ENCODE data around the gene NFAT5.
"Not testable (repeated sequence)": the region's sequence is repeated elsewhere in the genome, so short reads cannot be mapped to it uniquely, and the experiment has no call there.

NFAT5 gene

DNA sequence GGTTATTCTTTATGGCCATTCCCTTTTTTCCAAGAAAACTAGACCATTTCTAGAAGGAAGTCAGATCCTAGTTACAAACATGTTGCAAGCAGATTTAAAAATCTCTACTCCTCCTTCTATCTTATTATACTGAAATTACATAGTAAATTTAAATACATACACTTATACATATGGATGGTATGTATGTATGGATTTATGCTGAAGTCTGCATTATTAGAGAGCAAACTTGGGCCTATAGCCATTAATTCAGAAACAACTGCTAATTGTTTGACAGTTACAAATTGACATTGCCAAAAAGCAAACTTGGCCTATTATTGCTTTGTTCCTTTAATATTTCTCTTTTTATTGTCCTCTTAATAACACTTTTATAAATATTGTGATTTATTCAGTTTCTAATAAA is 67.1 kb downstream of the NFAT5 start:
- Histone ChIP-seq H3K27ac (no peak overlapping the region), H3K4me3 (no peak overlapping the region)
- no peak for DNase-seq (ENCODE audit: low spot score)
- TF ChIP-seq, protein P1, sequence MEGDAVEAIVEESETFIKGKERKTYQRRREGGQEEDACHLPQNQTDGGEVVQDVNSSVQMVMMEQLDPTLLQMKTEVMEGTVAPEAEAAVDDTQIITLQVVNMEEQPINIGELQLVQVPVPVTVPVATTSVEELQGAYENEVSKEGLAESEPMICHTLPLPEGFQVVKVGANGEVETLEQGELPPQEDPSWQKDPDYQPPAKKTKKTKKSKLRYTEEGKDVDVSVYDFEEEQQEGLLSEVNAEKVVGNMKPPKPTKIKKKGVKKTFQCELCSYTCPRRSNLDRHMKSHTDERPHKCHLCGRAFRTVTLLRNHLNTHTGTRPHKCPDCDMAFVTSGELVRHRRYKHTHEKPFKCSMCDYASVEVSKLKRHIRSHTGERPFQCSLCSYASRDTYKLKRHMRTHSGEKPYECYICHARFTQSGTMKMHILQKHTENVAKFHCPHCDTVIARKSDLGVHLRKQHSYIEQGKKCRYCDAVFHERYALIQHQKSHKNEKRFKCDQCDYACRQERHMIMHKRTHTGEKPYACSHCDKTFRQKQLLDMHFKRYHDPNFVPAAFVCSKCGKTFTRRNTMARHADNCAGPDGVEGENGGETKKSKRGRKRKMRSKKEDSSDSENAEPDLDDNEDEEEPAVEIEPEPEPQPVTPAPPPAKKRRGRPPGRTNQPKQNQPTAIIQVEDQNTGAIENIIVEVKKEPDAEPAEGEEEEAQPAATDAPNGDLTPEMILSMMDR (IDR thresholded peaks at IDR 0.05) = no peak

- TF ChIP-seq, protein P1 (IDR thresholded peaks at IDR 0.05) = no peak
- DNase-seq (ENCODE audit: low spot score) = no peak
- Histone ChIP-seq H3K4me3 (no peak overlapping the region), H3K27ac (no peak overlapping the region)
Observed at GRCh38 chr16:69633375-69633774, 67.6 kb downstream of the NFAT5 start.

GRCh38 chr16:69636563-69637146 is 70.9 kb downstream of the NFAT5 start:
- H3K4me3 ChIP-seq; DNase-seq (ENCODE audit: low spot score); H3K27ac ChIP-seq: not testable (repeated sequence)

- DNase-seq (ENCODE audit: low spot score); H3K4me3 ChIP-seq; H3K27ac ChIP-seq: not testable (repeated sequence)
Observed at GRCh38 chr16:69637206-69637865, 71.6 kb downstream of the NFAT5 start.

DNA sequence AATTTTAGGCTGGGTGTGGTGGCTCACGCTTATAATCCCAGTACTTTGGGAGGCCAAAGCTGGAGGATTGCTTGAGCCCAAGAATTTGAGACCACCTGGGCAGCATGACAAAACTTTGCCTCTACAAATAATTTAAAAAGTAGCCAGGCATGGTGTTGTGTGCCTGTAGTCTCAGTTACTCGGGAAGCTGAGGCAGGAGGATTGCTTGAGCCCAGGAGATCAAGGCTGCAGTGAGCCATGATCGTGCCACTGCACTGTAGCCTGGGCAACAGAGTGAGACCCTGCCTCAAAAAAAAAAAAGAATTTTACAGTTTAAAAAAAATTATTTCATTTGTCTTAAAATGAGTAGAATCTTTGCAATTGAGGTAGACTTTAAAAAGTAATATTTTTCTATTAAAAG is 78.2 kb downstream of the NFAT5 start:
- not testable (repeated sequence) for H3K27ac ChIP-seq; DNase-seq (ENCODE audit: low spot score); H3K4me3 ChIP-seq

DNA sequence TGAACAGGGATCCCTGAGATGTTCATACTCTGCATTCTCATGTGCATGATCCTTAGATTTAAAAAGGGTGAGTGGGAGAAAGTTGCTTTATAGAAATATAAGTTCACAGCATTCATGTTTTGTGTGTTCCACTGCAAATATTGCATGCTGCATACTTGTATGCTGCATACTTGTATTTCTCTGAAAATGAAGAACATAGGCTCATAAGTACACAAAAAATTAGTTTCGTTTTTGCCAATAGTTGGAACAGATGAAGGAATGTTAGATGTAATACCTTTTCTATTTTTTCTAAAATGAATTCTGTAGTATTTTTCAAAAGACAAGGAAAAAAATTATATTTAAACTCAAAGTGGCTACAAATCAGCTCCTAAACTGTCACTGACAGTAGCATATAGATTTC is 79.0 kb downstream of the NFAT5 start:
- Histone ChIP-seq H3K27ac (no peak overlapping the region), H3K4me3 (no peak overlapping the region)
- no peak for DNase-seq (ENCODE audit: low spot score)
- TF ChIP-seq, protein P1 (IDR thresholded peaks at IDR 0.05) = no peak

DNA sequence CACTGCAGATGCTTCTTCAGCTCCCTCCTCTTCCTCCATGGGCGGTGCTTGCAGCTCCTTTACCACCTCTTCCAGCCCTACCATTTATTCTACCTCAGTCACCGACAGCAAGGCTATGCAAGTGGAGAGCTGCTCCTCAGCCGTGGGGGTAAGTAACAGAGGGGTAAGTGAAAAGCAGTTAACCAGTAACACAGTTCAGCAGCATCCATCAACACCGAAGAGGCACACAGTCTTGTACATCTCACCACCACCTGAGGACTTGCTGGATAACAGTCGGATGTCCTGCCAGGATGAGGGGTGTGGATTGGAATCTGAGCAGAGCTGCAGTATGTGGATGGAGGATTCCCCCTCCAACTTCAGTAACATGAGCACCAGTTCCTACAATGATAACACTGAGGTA is 81.3 kb downstream of the NFAT5 start:
- TF ChIP-seq, protein P1 (IDR thresholded peaks at IDR 0.05) = no peak
- DNase-seq (ENCODE audit: low spot score) = no peak
- Histone ChIP-seq H3K4me3 (no peak overlapping the region), H3K27ac (no peak overlapping the region)

DNA sequence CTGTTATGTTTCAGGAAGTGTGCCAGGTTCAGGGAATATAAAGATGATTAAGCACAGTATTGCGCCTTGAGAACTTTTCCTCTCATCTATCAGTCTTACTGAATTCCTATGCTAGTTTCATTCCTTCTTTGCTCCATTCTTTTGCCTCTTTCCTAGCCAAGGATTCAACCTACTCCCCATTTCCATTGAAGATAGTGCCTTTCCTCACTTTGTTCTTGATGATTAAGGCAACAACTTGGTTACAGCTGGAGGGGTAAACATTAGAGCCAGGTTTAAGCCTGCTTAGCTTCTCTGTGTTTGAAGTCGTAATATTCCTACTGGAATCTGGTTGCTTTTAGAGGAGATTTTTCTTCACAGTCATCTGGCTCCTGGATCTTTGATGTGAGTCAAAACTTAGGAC is 85.5 kb downstream of the NFAT5 start:
- Histone ChIP-seq H3K4me3 (no peak overlapping the region), H3K27ac (no peak overlapping the region)
- TF ChIP-seq, protein P1 (IDR thresholded peaks at IDR 0.05) = no peak
- DNase-seq (ENCODE audit: low spot score) = no peak
